ENCODE data around the gene PEX5. TPM values are rescaled to one million over a fixed set of nuclear protein-coding genes. Genes with fewer than 3 reads are reported as not detected.

PEX5 gene
- total and polyA plus RNA-seq, 2 of the 8 experiments (the other 6 are each of a cell fraction or from before 2014, with no cell fraction given) = 16.8 to 50.5 TPM

GRCh38 chr12:7176595-7176994 is 12.9 kb upstream of the PEX5 start (continued):
- TF ChIP-seq ATF2 (IDR thresholded peaks at IDR 0.05; ENCODE audit: low read length) (no peak), CTBP2 (IDR thresholded peaks at IDR 0.05; ENCODE audit: borderline replicate concordance, insufficient read depth, insufficient read length, low read length) (no peak), USF2 (IDR thresholded peaks at IDR 0.05; ENCODE audit: low read length) (no peak), ATF3 (IDR thresholded peaks at IDR 0.05; ENCODE audit: insufficient read depth, low read depth, low read length) (no peak), E2F6 (IDR thresholded peaks at IDR 0.05) (no peak)
